Measurements from ENCODE around the gene WRAP53.
A peak's percentile ranks its signal among the peaks of the same experiment; 100 is the strongest.

Gene WRAP53

GRCh38 chr17:7716901-7717755, 28.9 kb downstream of the WRAP53 start, which contains the start of gene DNAH2:
Gene DNAH2 (plus strand): TSS chr17:7717744. CDS start chr17:7719735, 1,991 bp downstream.
- Histone ChIP-seq H3K27ac (ENCODE audit: insufficient read depth, low read depth, low read length, poor library complexity, severe bottlenecking) (peak within 1 kb of the TSS; percentile 76), H3K4me3 (ENCODE audit: insufficient read depth, low read depth, low read length) (peak within 1 kb of the TSS; percentile 68), H3K27me3 (ENCODE audit: control insufficient read depth, insufficient read depth, low read length, poor library complexity, severe bottlenecking) (peaks cover 16% of the 10 kb centered on the region), H3K36me3 (ENCODE audit: control insufficient read depth, insufficient read depth, low read length) (no peaks in the 10 kb centered on the region), H3K9me3 (ENCODE audit: control insufficient read depth, low read length) (no peaks in the 10 kb centered on the region), H3K4me1 (ENCODE audit: control insufficient read depth, insufficient read depth, low read length) (peaks cover 40% of the 10 kb centered on the region)
- WGBS, 2 experiments: 0% methylated on average over 61 to 64 of the region's 64 CpGs

DNA sequence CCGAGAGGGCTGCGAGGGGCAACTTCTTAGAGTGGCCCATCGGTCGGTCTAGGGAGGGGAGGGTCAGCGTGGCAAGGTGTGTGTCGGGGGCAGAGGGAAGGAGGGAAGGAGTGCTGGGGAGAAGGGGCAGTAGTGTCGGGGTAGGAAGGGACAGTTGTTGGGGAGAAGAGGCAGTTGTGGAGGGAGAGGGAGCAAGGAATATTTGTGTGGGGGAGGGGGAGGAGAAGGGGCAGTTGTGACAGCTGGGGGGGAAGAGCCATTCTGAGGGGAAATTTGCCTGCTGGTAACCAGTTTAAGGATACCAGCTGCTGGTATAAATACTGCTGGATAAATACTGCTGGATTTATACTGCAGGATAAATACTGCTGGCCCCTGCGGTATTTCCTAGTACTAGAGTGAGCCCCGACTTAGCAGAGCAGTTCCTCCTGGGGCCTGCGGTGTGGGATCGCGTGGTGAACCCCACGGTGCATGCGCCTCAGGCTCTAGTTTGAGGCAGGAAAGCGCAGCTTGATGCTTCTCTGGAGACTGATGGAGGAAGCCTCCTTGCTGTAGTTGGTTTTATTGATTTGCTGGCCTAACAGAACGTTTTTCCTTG, 29.6 kb downstream of the WRAP53 start:
- Histone ChIP-seq H3K4me1 (ENCODE audit: control insufficient read depth, insufficient read depth, low read length) (peaks cover 33% of the 10 kb centered on the region), H3K36me3 (ENCODE audit: control insufficient read depth, insufficient read depth, low read length) (no peaks in the 10 kb centered on the region), H3K27me3 (ENCODE audit: control insufficient read depth, insufficient read depth, low read length, poor library complexity, severe bottlenecking) (peaks cover 16% of the 10 kb centered on the region), H3K4me3 (ENCODE audit: insufficient read depth, low read depth, low read length) (peak overlapping the region; percentile 68), H3K27ac (ENCODE audit: insufficient read depth, low read depth, low read length, poor library complexity, severe bottlenecking) (no peak overlapping the region), H3K9me3 (ENCODE audit: control insufficient read depth, low read length) (no peaks in the 10 kb centered on the region)
- 13 to 14% methylated on average over 16 of the region's 16 CpGs for WGBS, 2 experiments

DNA sequence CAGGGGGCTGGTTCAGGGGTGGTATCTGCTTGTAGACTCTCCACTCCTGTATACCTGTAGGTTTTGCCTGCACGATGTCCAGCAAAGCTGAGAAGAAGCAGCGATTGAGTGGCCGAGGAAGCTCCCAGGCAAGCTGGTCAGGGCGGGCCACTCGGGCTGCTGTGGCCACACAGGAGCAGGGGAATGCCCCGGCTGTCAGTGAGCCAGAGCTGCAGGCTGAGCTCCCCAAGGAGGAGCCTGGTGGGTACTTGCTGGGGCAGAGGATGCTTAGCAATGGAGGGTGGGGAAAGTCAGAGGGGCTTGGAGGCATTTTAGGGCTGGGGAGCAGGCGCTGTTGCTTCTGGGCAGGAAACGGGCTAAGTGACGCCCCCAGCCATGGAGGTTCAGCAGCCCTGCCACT, 31.4 kb downstream of the WRAP53 start:
- no peak overlapping the region for H3K4me3 ChIP-seq (ENCODE audit: insufficient read depth, low read depth, low read length)
- peaks cover 22% of the 10 kb centered on the region for H3K4me1 ChIP-seq (ENCODE audit: control insufficient read depth, insufficient read depth, low read length)
- 79 to 82% methylated on average over 9 of the region's 9 CpGs for WGBS, 2 experiments
- H3K27me3 ChIP-seq (ENCODE audit: control insufficient read depth, insufficient read depth, low read length, poor library complexity, severe bottlenecking): peaks cover 16% of the 10 kb centered on the region
- H3K27ac ChIP-seq (ENCODE audit: insufficient read depth, low read depth, low read length, poor library complexity, severe bottlenecking): no peak overlapping the region
- no peaks in the 10 kb centered on the region for H3K36me3 ChIP-seq (ENCODE audit: control insufficient read depth, insufficient read depth, low read length)
- no peaks in the 10 kb centered on the region for H3K9me3 ChIP-seq (ENCODE audit: control insufficient read depth, low read length)

- Histone ChIP-seq H3K4me1 (ENCODE audit: control insufficient read depth, insufficient read depth, low read length) (peaks cover 17% of the 10 kb centered on the region), H3K27ac (ENCODE audit: insufficient read depth, low read depth, low read length, poor library complexity, severe bottlenecking) (no peak overlapping the region), H3K4me3 (ENCODE audit: insufficient read depth, low read depth, low read length) (no peak overlapping the region), H3K9me3 (ENCODE audit: control insufficient read depth, low read length) (no peaks in the 10 kb centered on the region), H3K27me3 (ENCODE audit: control insufficient read depth, insufficient read depth, low read length, poor library complexity, severe bottlenecking) (peaks cover 16% of the 10 kb centered on the region), H3K36me3 (ENCODE audit: control insufficient read depth, insufficient read depth, low read length) (no peaks in the 10 kb centered on the region)
- 78 to 79% methylated on average over 4 of the region's 4 CpGs for WGBS, 2 experiments
Observed at GRCh38 chr17:7720125-7720524, 31.8 kb downstream of the WRAP53 start.

- no peaks in the 10 kb centered on the region for H3K36me3 ChIP-seq (ENCODE audit: control insufficient read depth, insufficient read depth, low read length)
- WGBS, 2 experiments: 74 to 80% methylated on average over 2 of the region's 2 CpGs
- H3K27me3 ChIP-seq (ENCODE audit: control insufficient read depth, insufficient read depth, low read length, poor library complexity, severe bottlenecking): peaks cover 16% of the 10 kb centered on the region
- H3K4me1 ChIP-seq (ENCODE audit: control insufficient read depth, insufficient read depth, low read length): peaks cover 2% of the 10 kb centered on the region
- H3K27ac ChIP-seq (ENCODE audit: insufficient read depth, low read depth, low read length, poor library complexity, severe bottlenecking): no peak overlapping the region
- no peaks in the 10 kb centered on the region for H3K9me3 ChIP-seq (ENCODE audit: control insufficient read depth, low read length)
- no peak overlapping the region for H3K4me3 ChIP-seq (ENCODE audit: insufficient read depth, low read depth, low read length)
Observed at GRCh38 chr17:7721612-7722011, 33.3 kb downstream of the WRAP53 start.

GRCh38 chr17:7727886-7728285, 39.6 kb downstream of the WRAP53 start:
- Histone ChIP-seq H3K27ac (ENCODE audit: insufficient read depth, low read depth, low read length, poor library complexity, severe bottlenecking) (no peak overlapping the region), H3K9me3 (ENCODE audit: control insufficient read depth, low read length) (no peaks in the 10 kb centered on the region), H3K27me3 (ENCODE audit: control insufficient read depth, insufficient read depth, low read length, poor library complexity, severe bottlenecking) (peaks cover 6% of the 10 kb centered on the region), H3K36me3 (ENCODE audit: control insufficient read depth, insufficient read depth, low read length) (no peaks in the 10 kb centered on the region), H3K4me1 (ENCODE audit: control insufficient read depth, insufficient read depth, low read length) (no peaks in the 10 kb centered on the region), H3K4me3 (ENCODE audit: insufficient read depth, low read depth, low read length) (no peak overlapping the region)
- 92 to 94% methylated on average over 3 of the region's 3 CpGs for WGBS, 2 experiments

DNA sequence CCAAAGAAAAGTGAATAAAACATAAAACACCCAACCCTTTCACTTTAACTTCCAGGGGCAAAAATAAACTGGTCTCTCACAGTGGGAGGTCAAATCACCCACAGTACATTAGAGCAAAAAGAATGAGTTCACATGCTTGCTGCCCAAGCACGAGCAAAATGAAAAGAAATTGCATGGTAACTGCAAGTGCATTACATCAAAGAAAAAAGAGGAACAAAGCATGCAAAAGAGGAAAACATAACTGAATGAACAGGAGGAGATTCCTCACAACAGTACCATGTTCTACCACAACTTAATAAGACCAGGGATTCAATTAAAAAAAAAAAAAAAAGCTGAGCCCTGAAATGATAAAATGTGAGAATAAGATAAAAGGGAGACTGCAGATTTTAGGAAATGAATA, 41.5 kb downstream of the WRAP53 start:
- Histone ChIP-seq H3K9me3 (ENCODE audit: control insufficient read depth, low read length) (no peaks in the 10 kb centered on the region), H3K27me3 (ENCODE audit: control insufficient read depth, insufficient read depth, low read length, poor library complexity, severe bottlenecking) (peaks cover 8% of the 10 kb centered on the region), H3K4me1 (ENCODE audit: control insufficient read depth, insufficient read depth, low read length) (no peaks in the 10 kb centered on the region), H3K27ac (ENCODE audit: insufficient read depth, low read depth, low read length, poor library complexity, severe bottlenecking) (no peak overlapping the region), H3K36me3 (ENCODE audit: control insufficient read depth, insufficient read depth, low read length) (no peaks in the 10 kb centered on the region), H3K4me3 (ENCODE audit: insufficient read depth, low read depth, low read length) (no peak overlapping the region)
- 50 to 77% methylated on average over 1 of the region's 1 CpG for WGBS, 2 experiments

DNA sequence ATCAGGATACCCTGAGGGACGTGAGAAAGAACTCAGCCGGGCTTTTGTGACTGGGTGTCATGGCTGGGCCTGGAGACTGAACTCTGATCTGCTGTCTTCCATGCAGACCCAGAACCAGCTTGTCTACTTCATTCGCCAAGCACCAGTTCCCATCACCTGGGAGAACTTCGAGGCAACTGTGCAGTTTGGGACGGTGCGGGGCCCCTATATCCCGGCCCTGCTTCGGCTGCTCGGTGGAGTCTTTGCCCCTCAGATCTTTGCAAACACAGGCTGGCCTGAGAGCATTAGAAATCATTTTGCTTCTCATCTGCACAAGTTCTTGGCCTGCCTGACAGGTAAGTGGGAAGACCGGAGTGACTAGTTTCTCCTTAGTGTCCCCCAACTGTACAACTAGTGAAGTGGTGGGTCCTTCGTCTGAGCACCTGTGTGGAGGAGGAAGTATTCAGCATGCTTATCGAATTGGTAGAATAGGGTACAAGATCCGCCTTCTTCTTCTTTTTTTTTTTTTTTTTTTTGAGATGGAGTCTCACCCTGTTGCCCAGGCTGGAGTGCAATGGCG, 44.8 kb downstream of the WRAP53 start:
- H3K27me3 ChIP-seq (ENCODE audit: control insufficient read depth, insufficient read depth, low read length, poor library complexity, severe bottlenecking): peaks cover 18% of the 10 kb centered on the region
- WGBS, 2 experiments: 88 to 92% methylated on average over 14 of the region's 14 CpGs
- no peak overlapping the region for H3K4me3 ChIP-seq (ENCODE audit: insufficient read depth, low read depth, low read length)

DNA sequence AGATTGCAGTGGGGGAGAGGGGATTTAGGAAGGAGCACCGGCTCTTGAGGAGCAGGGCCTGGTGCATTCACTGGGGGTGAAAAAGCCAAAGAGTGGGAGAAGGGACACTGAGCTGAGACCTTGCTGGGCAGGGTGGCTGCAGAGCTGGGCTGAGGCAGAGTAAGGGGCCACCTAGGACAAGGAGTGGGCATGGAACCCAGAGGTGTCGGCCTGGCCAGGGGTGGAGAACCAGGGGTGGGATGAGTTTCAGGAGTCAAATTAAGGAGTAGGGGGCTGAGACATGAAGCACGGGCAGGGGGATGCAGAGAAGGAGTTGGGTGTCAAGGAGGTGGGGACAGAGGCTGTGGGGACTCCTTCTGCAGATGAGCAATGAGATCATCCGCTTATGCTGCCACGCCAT, 49.3 kb downstream of the WRAP53 start:
- H3K27me3 ChIP-seq (ENCODE audit: control insufficient read depth, insufficient read depth, low read length, poor library complexity, severe bottlenecking): peaks cover 18% of the 10 kb centered on the region
- 92 to 94% methylated on average over 5 of the region's 5 CpGs for WGBS, 2 experiments

More for the DNA sequence above, 44.8 kb downstream of the WRAP53 start:
- H3K36me3 ChIP-seq (ENCODE audit: control insufficient read depth, insufficient read depth, low read length): no peaks in the 10 kb centered on the region
- no peak overlapping the region for H3K27ac ChIP-seq (ENCODE audit: insufficient read depth, low read depth, low read length, poor library complexity, severe bottlenecking)
- no peaks in the 10 kb centered on the region for H3K4me1 ChIP-seq (ENCODE audit: control insufficient read depth, insufficient read depth, low read length)
- H3K9me3 ChIP-seq (ENCODE audit: control insufficient read depth, low read length): no peaks in the 10 kb centered on the region

DNA sequence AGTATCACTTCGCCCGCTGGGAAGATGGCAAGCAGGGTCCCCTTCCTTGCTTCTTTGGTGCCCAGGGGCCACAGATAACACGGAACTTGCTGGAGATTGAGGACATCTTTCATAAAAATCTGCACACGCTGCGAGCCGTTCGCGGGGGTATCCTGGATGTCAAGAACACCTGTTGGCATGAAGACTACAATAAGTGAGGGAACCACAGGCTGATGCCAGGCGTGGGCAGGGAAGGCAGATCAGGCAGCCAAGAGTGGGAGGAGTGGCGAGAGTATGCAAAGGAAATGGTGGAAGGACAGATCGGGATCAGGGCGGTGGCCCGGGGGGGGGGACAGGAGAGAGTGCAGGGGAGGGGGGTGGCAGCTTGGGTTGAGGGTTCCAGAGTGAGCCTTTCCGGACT, 51.5 kb downstream of the WRAP53 start:
- Histone ChIP-seq H3K27me3 (ENCODE audit: control insufficient read depth, insufficient read depth, low read length, poor library complexity, severe bottlenecking) (peaks cover 14% of the 10 kb centered on the region), H3K4me3 (ENCODE audit: insufficient read depth, low read depth, low read length) (no peak overlapping the region), H3K4me1 (ENCODE audit: control insufficient read depth, insufficient read depth, low read length) (no peaks in the 10 kb centered on the region), H3K36me3 (ENCODE audit: control insufficient read depth, insufficient read depth, low read length) (no peaks in the 10 kb centered on the region), H3K9me3 (ENCODE audit: control insufficient read depth, low read length) (no peaks in the 10 kb centered on the region), H3K27ac (ENCODE audit: insufficient read depth, low read depth, low read length, poor library complexity, severe bottlenecking) (no peak overlapping the region)
- WGBS, 2 experiments: 88 to 90% methylated on average over 14 of the region's 14 CpGs

More for the DNA sequence above, 49.3 kb downstream of the WRAP53 start:
- no peak overlapping the region for H3K4me3 ChIP-seq (ENCODE audit: insufficient read depth, low read depth, low read length)
- H3K36me3 ChIP-seq (ENCODE audit: control insufficient read depth, insufficient read depth, low read length): no peaks in the 10 kb centered on the region
- no peaks in the 10 kb centered on the region for H3K9me3 ChIP-seq (ENCODE audit: control insufficient read depth, low read length)
- no peaks in the 10 kb centered on the region for H3K4me1 ChIP-seq (ENCODE audit: control insufficient read depth, insufficient read depth, low read length)
- no peak overlapping the region for H3K27ac ChIP-seq (ENCODE audit: insufficient read depth, low read depth, low read length, poor library complexity, severe bottlenecking)

Data from ectodermal cell (in vitro differentiated cells).